ENCODE data around the gene BBOX1. TPM values are rescaled to one million over a fixed set of nuclear protein-coding genes. Genes with fewer than 3 reads are reported as not detected.

BBOX1 gene
- polyA plus RNA-seq, 1 donor = 58.8 TPM

Other genes with a start within 250 kb of the BBOX1 start
- gene FIBIN, start 46.7 kb upstream of the BBOX1 start, polyA plus RNA-seq (ENCODE audit: insufficient read length) = 17.9 TPM